ENCODE data around the gene AMH. TPM values are rescaled to one million over a fixed set of nuclear protein-coding genes. Genes with fewer than 3 reads are reported as not detected.

The AMH gene
- total and polyA plus RNA-seq, 2 of the 13 experiments (the other 11 are each of a cell fraction or from before 2014, with no cell fraction given), result 0.03 to 0.18 TPM

DNA sequence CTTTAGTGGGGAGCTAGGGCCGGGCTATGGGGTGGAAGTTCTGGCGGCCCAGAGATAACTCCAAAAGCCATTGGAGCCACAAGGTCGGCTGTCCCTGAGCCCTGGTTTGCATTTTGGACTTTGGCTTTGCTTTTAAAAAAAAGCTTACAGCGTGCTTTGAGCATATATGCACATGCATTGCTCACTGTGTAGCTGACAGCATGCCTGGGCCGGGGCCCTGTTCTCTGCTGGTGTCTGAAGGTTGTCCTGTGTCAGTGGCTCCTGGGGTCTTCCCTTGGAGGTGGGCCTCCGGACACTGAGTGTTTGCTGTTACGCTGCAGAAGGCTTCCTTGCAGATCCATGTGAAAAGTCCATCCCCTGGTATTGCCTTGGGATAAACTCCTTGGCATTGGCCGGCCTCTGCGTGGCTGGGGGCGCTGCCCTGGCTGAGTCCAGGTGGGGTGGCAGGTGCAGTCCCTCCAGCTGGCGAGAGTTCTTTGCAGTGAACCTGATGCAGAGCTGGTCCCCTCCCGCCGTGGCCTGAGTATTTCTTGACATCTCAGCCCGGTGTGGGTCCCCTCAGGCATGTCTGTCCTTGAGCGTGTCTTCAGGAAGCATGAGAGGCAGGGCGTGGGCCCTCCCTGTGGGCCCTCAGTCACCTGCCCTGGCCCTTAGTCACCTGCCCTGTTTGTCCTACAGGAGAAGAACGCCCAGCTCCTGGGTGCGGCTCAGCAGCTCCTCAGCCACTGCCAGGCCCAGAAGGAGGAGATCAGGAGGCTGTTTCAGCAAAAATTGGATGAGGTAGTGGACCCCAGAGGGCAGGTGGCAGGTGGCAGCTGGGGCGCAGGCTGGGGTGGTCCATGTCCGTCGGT is 36.0 kb upstream of the AMH start (continued):
- TF ChIP-seq PHF21A (CRISPR knock-in tag; IDR thresholded peaks at IDR 0.05) (peak; percentile 91), SIN3A (IDR thresholded peaks at IDR 0.05; ENCODE audit: borderline replicate concordance, low read depth, low read length) (peak; percentile 48; the same call in 1 of the 2 replicates), ZNF83 (CRISPR knock-in tag; IDR thresholded peaks at IDR 0.05; ENCODE audit: borderline replicate concordance) (no peak; the same call in 1 of the 2 replicates), ZNF75D (CRISPR knock-in tag; IDR thresholded peaks at IDR 0.05; ENCODE audit: borderline replicate concordance) (no peak), NCOA1 (CRISPR knock-in tag; IDR thresholded peaks at IDR 0.05) (0 out of 2 replicates have a peak, but pooled peaks have one; percentile 39), EED (CRISPR knock-in tag; IDR thresholded peaks at IDR 0.05) (no peak; the same call in 1 of the 2 replicates), GATA4 (IDR thresholded peaks at IDR 0.05; ENCODE audit: borderline replicate concordance, low read depth) (no peak), ZNF17 (CRISPR knock-in tag; IDR thresholded peaks at IDR 0.05) (no peak), TEAD2 (CRISPR knock-in tag; IDR thresholded peaks at IDR 0.05) (peak; percentile 93), JUN (CRISPR knock-in tag; IDR thresholded peaks at IDR 0.05) (peak; percentile 65; the same call in 1 of the 2 replicates), ZNF552 (CRISPR knock-in tag; IDR thresholded peaks at IDR 0.05; ENCODE audit: borderline replicate concordance) (peak; percentile 92; the same call in 1 of the 2 replicates), ZFX (CRISPR knock-in tag; IDR thresholded peaks at IDR 0.05; ENCODE audit: low read depth) (peak; percentile 87), POLR2G (IDR thresholded peaks at IDR 0.05; ENCODE audit: low read depth, low read length) (no peak; the same call in 1 of the 2 replicates), ZNF841 (CRISPR knock-in tag; IDR thresholded peaks at IDR 0.05; ENCODE audit: borderline replicate concordance) (no peak)
- TF ChIP-seq, protein P1, sequence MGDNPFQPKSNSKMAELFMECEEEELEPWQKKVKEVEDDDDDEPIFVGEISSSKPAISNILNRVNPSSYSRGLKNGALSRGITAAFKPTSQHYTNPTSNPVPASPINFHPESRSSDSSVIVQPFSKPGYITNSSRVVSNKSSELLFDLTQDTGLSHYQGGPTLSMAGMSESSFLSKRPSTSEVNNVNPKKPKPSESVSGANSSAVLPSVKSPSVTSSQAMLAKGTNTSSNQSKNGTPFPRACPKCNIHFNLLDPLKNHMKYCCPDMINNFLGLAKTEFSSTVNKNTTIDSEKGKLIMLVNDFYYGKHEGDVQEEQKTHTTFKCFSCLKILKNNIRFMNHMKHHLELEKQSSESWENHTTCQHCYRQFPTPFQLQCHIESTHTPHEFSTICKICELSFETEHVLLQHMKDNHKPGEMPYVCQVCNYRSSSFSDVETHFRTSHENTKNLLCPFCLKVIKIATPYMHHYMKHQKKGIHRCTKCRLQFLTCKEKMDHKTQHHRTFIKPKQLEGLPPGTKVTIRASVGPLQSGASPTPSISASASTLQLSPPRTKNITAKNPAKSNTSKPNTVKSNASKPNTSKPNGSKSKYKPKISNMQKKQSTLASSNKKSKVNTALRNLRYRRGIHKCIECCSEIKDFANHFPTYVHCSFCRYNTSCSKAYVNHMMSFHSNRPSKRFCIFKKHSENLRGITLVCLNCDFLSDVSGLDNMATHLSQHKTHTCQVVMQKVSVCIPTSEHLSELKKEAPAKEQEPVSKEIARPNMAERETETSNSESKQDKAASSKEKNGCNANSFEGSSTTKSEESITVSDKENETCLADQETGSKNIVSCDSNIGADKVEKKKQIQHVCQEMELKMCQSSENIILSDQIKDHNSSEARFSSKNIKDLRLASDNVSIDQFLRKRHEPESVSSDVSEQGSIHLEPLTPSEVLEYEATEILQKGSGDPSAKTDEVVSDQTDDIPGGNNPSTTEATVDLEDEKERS (CRISPR knock-in tag; IDR thresholded peaks at IDR 0.05), result peak; percentile 42; the same call in 1 of the 2 replicates
- TF ChIP-seq, protein P2, sequence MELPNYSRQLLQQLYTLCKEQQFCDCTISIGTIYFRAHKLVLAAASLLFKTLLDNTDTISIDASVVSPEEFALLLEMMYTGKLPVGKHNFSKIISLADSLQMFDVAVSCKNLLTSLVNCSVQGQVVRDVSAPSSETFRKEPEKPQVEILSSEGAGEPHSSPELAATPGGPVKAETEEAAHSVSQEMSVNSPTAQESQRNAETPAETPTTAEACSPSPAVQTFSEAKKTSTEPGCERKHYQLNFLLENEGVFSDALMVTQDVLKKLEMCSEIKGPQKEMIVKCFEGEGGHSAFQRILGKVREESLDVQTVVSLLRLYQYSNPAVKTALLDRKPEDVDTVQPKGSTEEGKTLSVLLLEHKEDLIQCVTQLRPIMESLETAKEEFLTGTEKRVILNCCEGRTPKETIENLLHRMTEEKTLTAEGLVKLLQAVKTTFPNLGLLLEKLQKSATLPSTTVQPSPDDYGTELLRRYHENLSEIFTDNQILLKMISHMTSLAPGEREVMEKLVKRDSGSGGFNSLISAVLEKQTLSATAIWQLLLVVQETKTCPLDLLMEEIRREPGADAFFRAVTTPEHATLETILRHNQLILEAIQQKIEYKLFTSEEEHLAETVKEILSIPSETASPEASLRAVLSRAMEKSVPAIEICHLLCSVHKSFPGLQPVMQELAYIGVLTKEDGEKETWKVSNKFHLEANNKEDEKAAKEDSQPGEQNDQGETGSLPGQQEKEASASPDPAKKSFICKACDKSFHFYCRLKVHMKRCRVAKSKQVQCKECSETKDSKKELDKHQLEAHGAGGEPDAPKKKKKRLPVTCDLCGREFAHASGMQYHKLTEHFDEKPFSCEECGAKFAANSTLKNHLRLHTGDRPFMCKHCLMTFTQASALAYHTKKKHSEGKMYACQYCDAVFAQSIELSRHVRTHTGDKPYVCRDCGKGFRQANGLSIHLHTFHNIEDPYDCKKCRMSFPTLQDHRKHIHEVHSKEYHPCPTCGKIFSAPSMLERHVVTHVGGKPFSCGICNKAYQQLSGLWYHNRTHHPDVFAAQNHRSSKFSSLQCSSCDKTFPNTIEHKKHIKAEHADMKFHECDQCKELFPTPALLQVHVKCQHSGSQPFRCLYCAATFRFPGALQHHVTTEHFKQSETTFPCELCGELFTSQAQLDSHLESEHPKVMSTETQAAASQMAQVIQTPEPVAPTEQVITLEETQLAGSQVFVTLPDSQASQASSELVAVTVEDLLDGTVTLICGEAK (IDR thresholded peaks at IDR 0.05), result no peak
- TF ChIP-seq, protein P2 (CRISPR knock-in tag; IDR thresholded peaks at IDR 0.05), result no peak; the same call in 1 of the 2 replicates

Data from HepG2 (cell line).